HepG2 (cell line): Measurements from ENCODE around the gene SAPCD1. TPM values are rescaled to one million over a fixed set of nuclear protein-coding genes. Genes with fewer than 3 reads are reported as not detected.

Source experiments
- ARID2 ChIP-seq: sonication (generic); formaldehyde crosslinking; IDR thresholded peaks from 2 replicates; pipeline ENCODE4 v1.8.1; 2022; ENCODE audit warnings: mild to moderate bottlenecking, missing genetic modification reagents, borderline replicate concordance
- ATF7-NPFF ChIP-seq: sonication (generic); formaldehyde crosslinking; IDR thresholded peaks from 2 replicates; pipeline ENCODE4 v1.8.1; 2023; ENCODE audit warnings: mild to moderate bottlenecking, low read depth, missing genetic modification reagents, moderate library complexity
- BCL6 ChIP-seq: IDR thresholded peaks from 2 replicates; pipeline ENCODE4 v1.6.1; 2016; ENCODE audit warnings: missing genetic modification reagents, missing compliant biosample characterization
- CAMTA2 ChIP-seq: sonication (generic); formaldehyde crosslinking; IDR thresholded peaks from 2 replicates; pipeline ENCODE4 v1.4.0; 2020; ENCODE audit warnings: mild to moderate bottlenecking, missing genetic modification reagents, borderline replicate concordance
- GTF2F1 ChIP-seq: fragments of 150-350 bp; IDR thresholded peaks from 2 replicates; pipeline ENCODE4 v1.6.1; 2014; ENCODE audit warnings: low read length
- HNRNPLL ChIP-seq: fragments of 200-400 bp; formaldehyde crosslinking; IDR thresholded peaks from 2 replicates; pipeline ENCODE4 v1.6.1; 2017; ENCODE audit warnings: mild to moderate bottlenecking, low read depth, low read length; ENCODE audit not compliant: poor library complexity, severe bottlenecking
- MEF2D ChIP-seq: sonication (generic); formaldehyde crosslinking; IDR thresholded peaks from 2 replicates; pipeline ENCODE4 v1.5.1; 2020; ENCODE audit warnings: mild to moderate bottlenecking, missing genetic modification reagents
- RELA ChIP-seq: sonication (generic); formaldehyde crosslinking; IDR thresholded peaks from 2 replicates; pipeline ENCODE4 v1.4.0; 2020; ENCODE audit warnings: missing genetic modification reagents
- SCMH1 ChIP-seq: sonication (generic); formaldehyde crosslinking; IDR thresholded peaks from 2 replicates; pipeline ENCODE4 v1.9.0; 2021; ENCODE audit warnings: missing genetic modification reagents, mild to moderate bottlenecking, borderline replicate concordance
- SMC3 ChIP-seq: IDR thresholded peaks from 2 replicates; pipeline ENCODE4 v1.6.1; 2011; ENCODE audit warnings: low read length, improper control_type of control experiment
- TBX2 ChIP-seq: sonication (generic); formaldehyde crosslinking; IDR thresholded peaks from 2 replicates; pipeline ENCODE4 v1.5.0; 2020; ENCODE audit warnings: missing genetic modification reagents, mild to moderate bottlenecking, borderline replicate concordance
- ZC3H13 ChIP-seq: sonication (generic); formaldehyde crosslinking; IDR thresholded peaks from 2 replicates; pipeline ENCODE4 v1.8.1; 2023; ENCODE audit warnings: mild to moderate bottlenecking, missing genetic modification reagents, moderate library complexity
- ZKSCAN8 ChIP-seq: IDR thresholded peaks from 2 replicates; pipeline ENCODE4 v1.6.1; 2016; ENCODE audit warnings: borderline replicate concordance, missing genetic modification reagents, missing compliant biosample characterization
- ZNF101 ChIP-seq: sonication (generic); formaldehyde crosslinking; IDR thresholded peaks from 2 replicates; pipeline ENCODE4 v1.4.0; 2020; ENCODE audit warnings: mild to moderate bottlenecking, low read depth, missing genetic modification reagents, borderline replicate concordance
- ZNF484 ChIP-seq: sonication (generic); formaldehyde crosslinking; IDR thresholded peaks from 2 replicates; pipeline ENCODE4 v1.5.1; 2020; ENCODE audit warnings: mild to moderate bottlenecking, low read depth, missing genetic modification reagents, borderline replicate concordance
- polyA plus RNA-seq, 8 experiments: library from polyadenylated mRNA; depleted of rRNA in 3 of 8; stranded (reverse) in 7 of 8; unstranded in 1 of 8; fragments of >200 nt; fragmentation: Illumina TruSeq in 4 of 8; extraction: Trizol in 4 of 8; gene quantifications; 2 replicates each; pipeline versions ENCODE4 v1.2.1 to v1.2.3, GENCODE V29; 2011 to 2016; ENCODE audit warnings: low read depth in 4 of 8, missing spikeins in 1 of 8, mixed read lengths in 1 of 8; ENCODE audit not compliant: insufficient read depth in 1 of 8
- total RNA-seq, 5 experiments: library from RNA; depleted of rRNA; stranded (reverse); fragments of >200 nt; fragmentation: Illumina TruSeq; extraction: Trizol; gene quantifications; 2 replicates each; pipeline ENCODE4 v1.2.3, GENCODE V29; 2016; ENCODE audit warnings: low read depth in 1 of 5
- TF ChIP-seq, protein P1 (sequence below): sonication (generic); formaldehyde crosslinking; IDR thresholded peaks from 2 replicates; pipeline ENCODE4 v1.9.0; 2021; ENCODE audit warnings: missing genetic modification reagents, borderline replicate concordance
- TF ChIP-seq, protein P2 (sequence below): IDR thresholded peaks from 2 replicates; pipeline ENCODE4 v1.6.1; 2016; ENCODE audit warnings: mild to moderate bottlenecking, missing biosample characterization, missing genetic modification reagents
- TF ChIP-seq, protein P3 (sequence below): sonication (generic); formaldehyde crosslinking; IDR thresholded peaks from 2 replicates; pipeline ENCODE4 v1.5.1; 2020; ENCODE audit warnings: mild to moderate bottlenecking, missing genetic modification reagents, moderate library complexity
- TF ChIP-seq, protein P4 (sequence below): sonication (generic); formaldehyde crosslinking; IDR thresholded peaks from 2 replicates; pipeline ENCODE4 v1.4.0; 2020; ENCODE audit warnings: missing genetic modification reagents, borderline replicate concordance

The SAPCD1 gene
- total and polyA plus RNA-seq, 2 of the 13 experiments (the other 11 are each of a cell fraction or from before 2014, with no cell fraction given): 2.5 to 3.9 TPM

DNA sequence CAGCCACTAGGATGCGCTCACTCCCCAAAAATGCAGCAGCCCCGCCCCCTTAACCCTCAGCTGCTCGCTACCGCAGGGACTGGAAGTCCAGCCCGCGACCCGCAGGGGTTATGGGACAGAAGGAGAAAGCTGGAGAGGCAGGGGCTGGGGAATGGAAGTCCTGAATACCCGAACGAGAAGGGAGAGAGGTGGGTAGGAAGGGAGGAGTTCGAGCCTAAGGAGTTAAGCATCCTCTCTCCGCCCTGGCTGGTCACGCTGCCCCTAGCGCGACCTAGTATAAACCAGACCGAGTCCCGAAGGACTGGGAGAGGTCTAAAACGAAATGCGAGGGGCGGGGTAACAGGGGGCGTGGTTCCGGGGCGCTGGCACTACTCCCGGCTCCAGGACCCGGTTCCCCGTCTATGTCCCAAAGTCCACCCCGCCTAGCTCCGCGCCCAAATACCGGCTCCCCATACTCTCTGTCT, 32.9 kb upstream of the SAPCD1 start (continued):
- TF ChIP-seq SCMH1 (CRISPR knock-in tag): no peak
- 0 out of 2 replicates have a peak, but pooled peaks have one; percentile 4 for TF ChIP-seq CAMTA2
- TF ChIP-seq ZC3H13 (CRISPR knock-in tag): no peak
- TF ChIP-seq, protein P1, sequence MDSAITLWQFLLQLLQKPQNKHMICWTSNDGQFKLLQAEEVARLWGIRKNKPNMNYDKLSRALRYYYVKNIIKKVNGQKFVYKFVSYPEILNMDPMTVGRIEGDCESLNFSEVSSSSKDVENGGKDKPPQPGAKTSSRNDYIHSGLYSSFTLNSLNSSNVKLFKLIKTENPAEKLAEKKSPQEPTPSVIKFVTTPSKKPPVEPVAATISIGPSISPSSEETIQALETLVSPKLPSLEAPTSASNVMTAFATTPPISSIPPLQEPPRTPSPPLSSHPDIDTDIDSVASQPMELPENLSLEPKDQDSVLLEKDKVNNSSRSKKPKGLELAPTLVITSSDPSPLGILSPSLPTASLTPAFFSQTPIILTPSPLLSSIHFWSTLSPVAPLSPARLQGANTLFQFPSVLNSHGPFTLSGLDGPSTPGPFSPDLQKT (CRISPR knock-in tag): no peak
- no peak; the same call in 1 of the 2 replicates for TF ChIP-seq TBX2 (CRISPR knock-in tag)
- TF ChIP-seq, protein P2, sequence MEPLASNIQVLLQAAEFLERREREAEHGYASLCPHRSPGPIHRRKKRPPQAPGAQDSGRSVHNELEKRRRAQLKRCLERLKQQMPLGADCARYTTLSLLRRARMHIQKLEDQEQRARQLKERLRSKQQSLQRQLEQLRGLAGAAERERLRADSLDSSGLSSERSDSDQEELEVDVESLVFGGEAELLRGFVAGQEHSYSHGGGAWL (CRISPR knock-in tag): no peak; the same call in 1 of the 2 replicates
- TF ChIP-seq ZNF484 (CRISPR knock-in tag): 0 out of 2 replicates have a peak, but pooled peaks have one; percentile 7
- TF ChIP-seq SMC3: peak; percentile 84
- no peak for TF ChIP-seq HNRNPLL
- TF ChIP-seq RELA (CRISPR knock-in tag): peak; percentile 65; the same call in 1 of the 2 replicates
- 0 out of 2 replicates have a peak, but pooled peaks have one; percentile 11 for TF ChIP-seq MEF2D (CRISPR knock-in tag)
- TF ChIP-seq, protein P3, sequence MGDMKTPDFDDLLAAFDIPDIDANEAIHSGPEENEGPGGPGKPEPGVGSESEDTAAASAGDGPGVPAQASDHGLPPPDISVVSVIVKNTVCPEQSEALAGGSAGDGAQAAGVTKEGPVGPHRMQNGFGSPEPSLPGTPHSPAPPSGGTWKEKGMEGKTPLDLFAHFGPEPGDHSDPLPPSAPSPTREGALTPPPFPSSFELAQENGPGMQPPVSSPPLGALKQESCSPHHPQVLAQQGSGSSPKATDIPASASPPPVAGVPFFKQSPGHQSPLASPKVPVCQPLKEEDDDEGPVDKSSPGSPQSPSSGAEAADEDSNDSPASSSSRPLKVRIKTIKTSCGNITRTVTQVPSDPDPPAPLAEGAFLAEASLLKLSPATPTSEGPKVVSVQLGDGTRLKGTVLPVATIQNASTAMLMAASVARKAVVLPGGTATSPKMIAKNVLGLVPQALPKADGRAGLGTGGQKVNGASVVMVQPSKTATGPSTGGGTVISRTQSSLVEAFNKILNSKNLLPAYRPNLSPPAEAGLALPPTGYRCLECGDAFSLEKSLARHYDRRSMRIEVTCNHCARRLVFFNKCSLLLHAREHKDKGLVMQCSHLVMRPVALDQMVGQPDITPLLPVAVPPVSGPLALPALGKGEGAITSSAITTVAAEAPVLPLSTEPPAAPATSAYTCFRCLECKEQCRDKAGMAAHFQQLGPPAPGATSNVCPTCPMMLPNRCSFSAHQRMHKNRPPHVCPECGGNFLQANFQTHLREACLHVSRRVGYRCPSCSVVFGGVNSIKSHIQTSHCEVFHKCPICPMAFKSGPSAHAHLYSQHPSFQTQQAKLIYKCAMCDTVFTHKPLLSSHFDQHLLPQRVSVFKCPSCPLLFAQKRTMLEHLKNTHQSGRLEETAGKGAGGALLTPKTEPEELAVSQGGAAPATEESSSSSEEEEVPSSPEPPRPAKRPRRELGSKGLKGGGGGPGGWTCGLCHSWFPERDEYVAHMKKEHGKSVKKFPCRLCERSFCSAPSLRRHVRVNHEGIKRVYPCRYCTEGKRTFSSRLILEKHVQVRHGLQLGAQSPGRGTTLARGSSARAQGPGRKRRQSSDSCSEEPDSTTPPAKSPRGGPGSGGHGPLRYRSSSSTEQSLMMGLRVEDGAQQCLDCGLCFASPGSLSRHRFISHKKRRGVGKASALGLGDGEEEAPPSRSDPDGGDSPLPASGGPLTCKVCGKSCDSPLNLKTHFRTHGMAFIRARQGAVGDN: no peak; the same call in 1 of the 2 replicates
- no peak for TF ChIP-seq ARID2 (CRISPR knock-in tag)
- no peak for TF ChIP-seq ZNF101 (CRISPR knock-in tag)
- peak; percentile 70; the same call in 1 of the 2 replicates for TF ChIP-seq ZKSCAN8 (CRISPR knock-in tag)
- no peak; the same call in 1 of the 2 replicates for TF ChIP-seq BCL6 (CRISPR knock-in tag)
- no peak for TF ChIP-seq ATF7-NPFF (CRISPR knock-in tag)
- TF ChIP-seq, protein P4, sequence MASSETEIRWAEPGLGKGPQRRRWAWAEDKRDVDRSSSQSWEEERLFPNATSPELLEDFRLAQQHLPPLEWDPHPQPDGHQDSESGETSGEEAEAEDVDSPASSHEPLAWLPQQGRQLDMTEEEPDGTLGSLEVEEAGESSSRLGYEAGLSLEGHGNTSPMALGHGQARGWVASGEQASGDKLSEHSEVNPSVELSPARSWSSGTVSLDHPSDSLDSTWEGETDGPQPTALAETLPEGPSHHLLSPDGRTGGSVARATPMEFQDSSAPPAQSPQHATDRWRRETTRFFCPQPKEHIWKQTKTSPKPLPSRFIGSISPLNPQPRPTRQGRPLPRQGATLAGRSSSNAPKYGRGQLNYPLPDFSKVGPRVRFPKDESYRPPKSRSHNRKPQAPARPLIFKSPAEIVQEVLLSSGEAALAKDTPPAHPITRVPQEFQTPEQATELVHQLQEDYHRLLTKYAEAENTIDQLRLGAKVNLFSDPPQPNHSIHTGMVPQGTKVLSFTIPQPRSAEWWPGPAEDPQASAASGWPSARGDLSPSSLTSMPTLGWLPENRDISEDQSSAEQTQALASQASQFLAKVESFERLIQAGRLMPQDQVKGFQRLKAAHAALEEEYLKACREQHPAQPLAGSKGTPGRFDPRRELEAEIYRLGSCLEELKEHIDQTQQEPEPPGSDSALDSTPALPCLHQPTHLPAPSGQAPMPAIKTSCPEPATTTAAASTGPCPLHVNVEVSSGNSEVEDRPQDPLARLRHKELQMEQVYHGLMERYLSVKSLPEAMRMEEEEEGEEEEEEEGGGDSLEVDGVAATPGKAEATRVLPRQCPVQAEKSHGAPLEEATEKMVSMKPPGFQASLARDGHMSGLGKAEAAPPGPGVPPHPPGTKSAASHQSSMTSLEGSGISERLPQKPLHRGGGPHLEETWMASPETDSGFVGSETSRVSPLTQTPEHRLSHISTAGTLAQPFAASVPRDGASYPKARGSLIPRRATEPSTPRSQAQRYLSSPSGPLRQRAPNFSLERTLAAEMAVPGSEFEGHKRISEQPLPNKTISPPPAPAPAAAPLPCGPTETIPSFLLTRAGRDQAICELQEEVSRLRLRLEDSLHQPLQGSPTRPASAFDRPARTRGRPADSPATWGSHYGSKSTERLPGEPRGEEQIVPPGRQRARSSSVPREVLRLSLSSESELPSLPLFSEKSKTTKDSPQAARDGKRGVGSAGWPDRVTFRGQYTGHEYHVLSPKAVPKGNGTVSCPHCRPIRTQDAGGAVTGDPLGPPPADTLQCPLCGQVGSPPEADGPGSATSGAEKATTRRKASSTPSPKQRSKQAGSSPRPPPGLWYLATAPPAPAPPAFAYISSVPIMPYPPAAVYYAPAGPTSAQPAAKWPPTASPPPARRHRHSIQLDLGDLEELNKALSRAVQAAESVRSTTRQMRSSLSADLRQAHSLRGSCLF (CRISPR knock-in tag): no peak
- no peak for TF ChIP-seq GTF2F1
